ENCODE results near the gene RPL9.

GRCh38 chr4:39455486-39455885 lies 3.2 kb downstream of the RPL9 start:
- TF ChIP-seq MAZ (IDR thresholded peaks at IDR 0.05; ENCODE audit: borderline replicate concordance, low read depth, low read length) (no peak), CTCF (conservative IDR thresholded peaks at IDR 0.05; ENCODE audit: low read depth, low read length) (no peak), POLR2A (IDR thresholded peaks at IDR 0.05; ENCODE audit: low read depth, low read length) (no peak), SMC3 (IDR thresholded peaks at IDR 0.05; ENCODE audit: low read depth, low read length) (no peak), CHD1 (IDR thresholded peaks at IDR 0.05; ENCODE audit: low read depth, low read length) (no peak), RFX5 (IDR thresholded peaks at IDR 0.05; ENCODE audit: low read depth, low read length) (no peak), MXI1 (IDR thresholded peaks at IDR 0.05; ENCODE audit: borderline replicate concordance, low read depth, low read length) (no peak), FOS (IDR thresholded peaks at IDR 0.05; ENCODE audit: low read depth, low read length) (no peak)
- TF ChIP-seq, protein P1, sequence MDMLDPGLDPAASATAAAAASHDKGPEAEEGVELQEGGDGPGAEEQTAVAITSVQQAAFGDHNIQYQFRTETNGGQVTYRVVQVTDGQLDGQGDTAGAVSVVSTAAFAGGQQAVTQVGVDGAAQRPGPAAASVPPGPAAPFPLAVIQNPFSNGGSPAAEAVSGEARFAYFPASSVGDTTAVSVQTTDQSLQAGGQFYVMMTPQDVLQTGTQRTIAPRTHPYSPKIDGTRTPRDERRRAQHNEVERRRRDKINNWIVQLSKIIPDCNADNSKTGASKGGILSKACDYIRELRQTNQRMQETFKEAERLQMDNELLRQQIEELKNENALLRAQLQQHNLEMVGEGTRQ (IDR thresholded peaks at IDR 0.05; ENCODE audit: low read depth, low read length) = no peak
